HG03342 (cell line): ENCODE measurements around the gene DENND1A.
"Not testable (repeated sequence)": the region's sequence is repeated elsewhere in the genome, so short reads cannot be mapped to it uniquely, and the experiment has no call there.

Experiments used
- ATAC-seq: cut with Tn5 transposase; IDR thresholded peaks from one replicate; pipeline ENCODE4 v1.9.1; 2021; ENCODE audit warnings: mild to moderate bottlenecking, moderate library complexity; ENCODE audit not compliant: unreplicated experiment

DENND1A gene

DNA sequence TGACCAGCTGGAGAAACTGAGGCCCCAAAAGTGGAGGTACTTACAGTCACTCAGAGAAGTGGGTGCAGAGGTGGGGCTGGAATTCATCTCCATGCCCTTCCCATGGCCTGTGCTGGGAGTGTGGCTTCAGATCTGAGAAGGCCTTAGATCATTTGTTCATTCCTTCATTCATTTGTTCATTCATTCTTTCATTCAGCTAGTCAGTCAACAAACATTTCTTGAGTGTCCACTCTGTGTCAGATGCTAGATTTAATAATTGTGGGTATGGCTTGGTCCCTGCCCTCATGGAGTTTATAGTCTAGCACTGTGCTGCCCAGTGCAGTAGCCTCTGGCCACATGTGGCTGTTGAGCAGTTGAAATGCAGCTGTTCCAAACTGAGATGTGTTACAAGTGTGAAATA, 593.0 kb downstream of the DENND1A start:
- ATAC-seq: no peak

DNA sequence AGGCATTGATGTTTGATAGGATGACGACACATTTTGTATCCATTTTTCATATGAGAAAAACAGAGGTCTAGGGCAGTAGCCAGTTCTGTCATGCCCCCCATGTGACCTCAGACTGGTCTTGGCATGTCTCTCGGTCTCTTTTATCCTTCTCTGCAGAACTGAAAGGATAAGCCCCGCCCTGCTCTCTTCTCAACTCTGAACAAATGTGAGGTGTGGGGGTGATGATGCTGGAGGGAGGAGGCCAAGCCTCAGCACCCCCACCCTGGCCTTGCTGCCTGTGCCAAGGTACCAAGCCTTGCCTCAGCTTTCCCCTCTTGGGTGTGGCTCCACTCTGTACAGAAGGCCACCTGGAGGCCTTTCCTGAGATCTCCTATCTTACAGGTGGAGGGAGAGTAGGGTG, 593.5 kb downstream of the DENND1A start:
- ATAC-seq: no peak

DNA sequence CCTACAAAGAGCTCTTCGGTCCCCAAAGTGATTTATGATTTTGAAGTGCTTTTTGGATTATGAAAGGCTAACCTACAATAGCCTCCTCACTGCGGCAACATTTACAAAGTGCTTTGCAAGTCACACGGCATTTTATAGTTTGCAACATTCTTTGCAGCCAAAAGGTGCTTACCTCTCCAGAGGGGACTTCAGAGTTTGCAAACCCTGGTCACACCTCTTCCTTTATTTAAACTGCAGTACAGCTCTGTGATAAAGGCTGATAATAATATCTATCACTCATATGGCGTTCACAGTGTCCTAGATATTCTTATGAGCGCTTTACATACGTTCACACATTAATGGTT, 594.0 kb downstream of the DENND1A start:
- no peak for ATAC-seq

DNA sequence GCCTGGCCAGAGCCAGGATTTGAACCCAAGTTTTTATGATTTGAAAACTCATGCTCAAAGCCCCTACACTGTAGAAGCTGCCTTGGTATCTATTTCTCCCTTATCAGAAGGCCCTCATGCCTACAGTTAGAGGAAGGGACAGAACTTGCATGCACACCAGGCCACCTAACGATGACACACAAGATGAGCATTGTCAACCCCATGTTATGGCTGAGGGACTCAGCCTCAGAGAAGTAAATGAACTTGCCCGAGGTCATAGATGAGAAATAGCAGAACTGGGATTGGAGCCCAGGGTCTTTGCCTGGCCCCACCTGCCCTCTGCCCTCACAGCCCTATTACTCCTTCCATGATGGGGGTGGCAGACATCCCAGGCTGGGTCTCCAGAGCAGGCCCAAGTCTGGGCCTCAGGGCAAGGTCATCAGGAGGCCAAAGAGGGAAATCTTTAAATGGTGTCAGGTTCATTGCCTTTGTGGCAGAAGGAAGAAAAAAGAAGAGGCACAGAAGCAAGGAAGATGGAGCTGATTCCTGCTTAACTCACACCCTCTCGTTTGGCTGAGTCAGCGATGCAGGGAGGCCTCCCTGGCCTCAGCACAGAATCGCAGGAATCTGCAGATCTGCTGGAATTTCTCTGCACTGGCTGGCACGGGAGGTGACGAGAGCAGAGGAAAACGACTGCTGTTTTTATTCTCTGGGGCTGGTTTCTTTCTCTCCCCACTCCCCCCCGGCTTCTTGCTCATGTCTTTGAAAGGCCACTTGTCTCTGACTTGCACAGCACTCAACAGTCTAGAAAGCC, 594.5 kb downstream of the DENND1A start:
- no peak for ATAC-seq

DNA sequence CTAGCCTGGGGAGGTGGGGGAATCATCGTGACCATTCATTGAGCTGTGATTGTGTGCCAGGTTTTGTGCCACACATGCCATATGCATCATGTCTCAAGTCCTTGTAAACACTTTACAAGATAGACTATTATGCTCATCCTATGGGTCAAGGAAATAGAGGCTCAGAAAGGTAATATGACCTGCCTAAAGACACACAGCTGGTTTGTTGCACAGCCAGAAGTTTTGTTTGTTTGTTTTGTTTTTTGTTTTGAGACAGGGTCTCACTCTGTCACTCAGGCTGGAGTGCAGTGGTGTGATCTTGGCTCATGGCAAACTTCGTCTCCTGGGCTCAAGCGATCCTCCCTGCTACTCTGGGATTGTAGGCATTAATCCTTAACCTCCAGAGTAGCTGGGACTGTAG, 595.3 kb downstream of the DENND1A start:
- ATAC-seq: no peak

DNA sequence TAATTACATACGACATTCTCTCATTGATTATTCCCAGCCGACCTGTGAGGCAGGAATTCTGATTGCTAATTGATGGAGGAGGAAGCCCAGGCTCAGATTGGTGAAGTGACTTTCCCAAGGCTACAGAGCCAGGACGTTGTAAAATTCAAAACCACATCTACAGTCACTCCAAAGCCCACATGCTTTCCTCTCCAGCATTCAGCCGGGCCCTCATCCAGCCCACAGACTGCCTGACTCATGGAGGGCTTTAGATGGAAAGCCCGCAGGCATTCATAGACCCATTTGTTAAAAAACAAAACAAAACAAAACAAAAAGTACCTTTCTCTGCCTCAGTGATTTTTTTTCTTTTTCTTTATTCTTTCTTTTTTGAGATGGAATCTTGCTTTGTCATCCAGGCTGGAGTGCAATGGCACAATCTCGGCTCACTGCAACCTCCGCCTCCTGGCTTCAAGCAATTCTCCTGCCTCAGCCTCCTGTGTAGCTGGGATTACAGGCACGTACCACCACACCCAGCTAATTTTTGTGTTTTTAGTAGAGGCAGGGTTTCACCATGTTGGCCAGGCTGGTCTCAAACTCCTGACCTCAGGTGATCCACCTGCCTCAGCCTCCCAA, 596.8 kb downstream of the DENND1A start:
- not testable (repeated sequence) for ATAC-seq

DNA sequence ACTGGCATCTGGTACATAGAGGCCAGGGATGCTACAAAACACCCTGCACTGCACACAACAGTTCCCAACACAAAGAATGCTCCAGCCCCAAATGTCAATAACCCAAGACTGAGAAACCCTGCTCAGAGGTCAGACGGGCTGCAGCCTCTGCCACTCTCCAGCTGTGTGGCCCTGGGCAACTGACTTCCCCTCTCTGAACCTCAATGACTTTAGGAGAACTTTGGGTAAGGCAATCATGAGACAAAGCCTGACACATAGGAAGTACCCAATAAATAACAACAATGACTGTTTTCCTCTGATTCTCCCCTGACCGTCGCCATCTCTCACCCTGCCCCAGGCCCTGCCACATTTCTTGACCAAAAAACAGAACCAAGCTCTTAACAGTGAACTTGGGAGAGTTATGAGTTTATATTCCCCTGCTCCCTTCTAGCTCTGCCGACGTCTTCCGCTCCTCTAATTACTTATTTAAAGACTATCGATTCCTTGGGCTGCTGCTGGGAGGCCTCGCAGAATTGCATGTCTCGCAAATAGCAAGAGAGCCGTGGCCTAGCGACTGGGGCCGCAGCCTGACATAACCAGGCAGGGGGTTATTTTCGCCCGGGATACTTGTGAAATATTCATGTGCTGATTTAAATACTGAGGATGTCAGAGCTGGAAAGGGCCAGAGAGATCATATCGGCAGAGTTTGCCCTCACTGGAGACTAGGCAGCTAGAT, 598.4 kb downstream of the DENND1A start:
- ATAC-seq: no peak
